T-helper 9 cell (primary cell): ENCODE results near the gene MAPKBP1.

Experiments used
- DNase-seq: peaks from one replicate; pipeline ENCODE4 v3.0.0-alpha.2; 2020

MAPKBP1 gene

DNA sequence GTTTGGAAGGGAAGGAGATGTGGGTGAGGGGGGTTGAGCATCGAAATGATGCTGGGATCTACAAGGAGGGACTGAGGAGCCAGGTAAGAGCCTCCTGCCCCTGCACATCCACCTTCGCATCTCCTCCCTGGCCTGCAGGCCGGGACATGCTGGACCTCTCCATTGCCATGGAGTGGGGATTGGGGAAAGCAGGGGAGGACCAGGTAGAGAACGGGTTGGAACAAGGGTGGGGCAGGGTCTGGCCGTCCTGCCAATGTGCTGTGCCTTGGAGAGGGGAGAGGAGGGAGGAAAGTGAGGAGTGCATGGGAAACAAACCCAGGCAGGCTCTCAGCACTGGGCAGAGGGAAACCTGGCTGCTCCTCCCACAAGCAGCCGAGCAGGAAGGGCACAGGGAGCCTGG is 74.9 kb downstream of the MAPKBP1 start:
- DNase-seq = no peak

GRCh38 chr15:41849861-41850260 is 75.6 kb downstream of the MAPKBP1 start:
- no peak for DNase-seq

GRCh38 chr15:41850482-41851166 is 76.3 kb downstream of the MAPKBP1 start:
- DNase-seq = no peak

- DNase-seq = no peak
Observed at GRCh38 chr15:41851167-41851523, 76.9 kb downstream of the MAPKBP1 start.

- DNase-seq = no peak
Observed at GRCh38 chr15:41851755-41852370, 77.6 kb downstream of the MAPKBP1 start.

DNA sequence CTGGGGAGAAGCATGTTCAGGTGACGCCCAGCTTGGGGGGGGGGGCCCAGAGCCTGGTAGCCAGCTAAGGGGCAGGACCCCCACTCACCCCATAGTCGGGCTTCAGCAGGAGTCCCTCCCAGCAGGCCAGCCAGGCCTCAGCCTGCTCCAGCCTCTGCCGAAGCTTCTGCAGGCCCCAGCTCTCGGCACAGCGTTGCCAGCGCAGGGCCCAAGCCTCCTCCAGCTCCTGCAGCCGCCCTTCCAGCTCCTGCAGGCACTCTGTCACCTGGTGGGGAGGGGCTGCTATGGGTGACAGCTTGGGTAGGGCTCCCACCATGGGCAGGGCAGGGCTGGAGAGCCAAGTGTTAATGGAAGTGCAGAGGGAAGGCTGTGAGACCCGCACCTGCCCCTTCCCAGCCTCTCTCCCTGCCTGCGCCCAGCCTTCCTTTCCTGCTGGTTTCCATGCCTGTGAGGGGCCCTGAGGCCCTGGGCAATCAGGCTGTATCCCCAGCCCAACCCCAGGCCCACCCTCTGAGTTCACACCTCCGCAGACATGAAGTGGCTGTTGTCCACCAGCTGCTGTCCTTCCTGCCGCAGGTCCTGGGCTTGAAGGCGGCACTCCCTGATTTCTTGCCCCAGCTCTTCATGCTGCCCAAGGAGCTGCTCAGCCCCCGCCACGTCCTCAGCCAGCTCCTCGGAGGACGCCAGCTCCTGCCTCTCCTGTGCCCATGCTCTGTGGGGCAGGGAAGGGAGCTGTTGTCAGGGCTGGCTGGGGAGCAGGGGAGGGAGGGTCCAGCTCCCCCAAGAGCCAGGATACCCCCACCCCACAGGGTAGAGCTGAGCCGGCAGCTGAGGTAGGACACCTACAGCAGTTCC is 78.7 kb downstream of the MAPKBP1 start:
- no peak for DNase-seq

DNA sequence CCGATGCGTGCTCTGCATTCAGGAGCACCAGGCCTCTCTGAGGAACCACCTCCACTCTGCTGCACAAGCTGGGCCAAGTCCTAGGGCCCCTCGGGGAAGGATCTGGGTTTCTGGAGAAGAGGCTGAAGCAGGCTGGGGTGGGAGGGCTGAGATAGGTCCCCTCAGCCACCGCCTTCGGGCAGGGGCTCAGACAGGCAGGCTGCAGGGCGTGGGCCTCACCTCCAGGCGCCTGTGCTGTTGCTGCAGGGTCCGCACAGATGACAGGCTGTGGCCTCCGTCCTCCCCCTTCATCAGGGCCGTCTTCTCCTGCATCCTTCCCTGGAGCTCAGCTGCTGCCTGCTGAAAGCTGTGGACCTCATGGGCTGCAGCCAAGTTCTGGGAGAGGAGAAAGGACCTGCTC is 79.5 kb downstream of the MAPKBP1 start:
- DNase-seq = no peak

DNA sequence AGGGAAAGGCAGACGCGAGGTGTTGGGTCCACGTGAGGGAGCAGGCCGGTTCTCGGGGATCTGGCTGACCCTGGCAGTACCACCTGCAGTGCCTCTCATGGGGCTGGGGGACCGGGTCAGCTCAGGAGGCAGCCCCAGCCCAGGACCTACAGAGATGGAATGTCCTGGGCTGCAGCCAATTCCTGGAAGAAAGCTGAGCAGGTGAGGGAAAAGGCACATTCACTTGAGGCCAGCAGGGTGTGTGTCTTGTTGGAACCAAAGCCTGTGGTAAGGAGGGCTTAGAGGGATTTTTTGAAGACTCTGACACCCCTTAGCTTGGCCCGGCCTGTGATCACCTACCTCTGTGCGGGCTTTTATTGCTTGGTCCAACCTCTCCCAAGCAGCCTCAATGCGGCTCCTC is 80.2 kb downstream of the MAPKBP1 start:
- no peak for DNase-seq

DNA sequence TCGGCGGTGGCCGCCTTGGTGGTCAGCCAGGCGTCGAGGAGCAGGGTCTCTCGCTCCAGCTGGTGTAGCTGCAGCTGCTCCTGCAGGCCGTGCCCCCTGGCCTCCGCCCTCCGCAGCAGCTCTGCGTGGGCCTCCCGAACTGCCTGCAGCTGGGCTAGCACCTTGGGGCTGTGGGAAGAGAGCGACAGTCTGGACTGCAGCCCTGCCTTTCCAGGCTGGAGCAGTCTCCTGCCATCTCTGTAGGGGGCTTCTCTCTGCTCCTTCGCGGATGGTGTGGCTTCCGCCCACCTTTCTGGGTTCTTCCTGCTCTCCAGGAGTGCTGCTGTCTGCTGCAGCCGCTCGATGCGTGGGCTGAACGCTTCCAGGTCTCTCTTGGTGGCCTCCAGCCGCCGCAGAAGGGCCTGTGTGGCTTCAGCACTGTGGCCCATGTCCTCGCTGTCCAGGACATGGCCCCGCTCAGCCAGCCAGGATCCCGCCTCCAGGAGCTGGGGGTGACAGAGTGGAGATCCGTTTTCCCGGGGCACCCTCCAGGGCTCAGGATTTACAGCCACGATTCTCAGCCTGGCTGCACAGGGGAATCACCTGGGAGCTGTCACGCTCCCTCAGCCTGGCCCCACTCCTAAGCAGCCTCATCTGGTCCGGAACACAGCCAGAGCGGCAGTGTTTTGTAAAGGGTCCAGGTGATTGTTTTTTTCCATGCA is 81.1 kb downstream of the MAPKBP1 start:
- DNase-seq = no peak

GRCh38 chr15:41856262-41856661 is 82.0 kb downstream of the MAPKBP1 start:
- no peak for DNase-seq

GRCh38 chr15:41856716-41857115 is 82.4 kb downstream of the MAPKBP1 start:
- DNase-seq = no peak

- no peak for DNase-seq
Observed at GRCh38 chr15:41857316-41857715, 83.0 kb downstream of the MAPKBP1 start.

DNA sequence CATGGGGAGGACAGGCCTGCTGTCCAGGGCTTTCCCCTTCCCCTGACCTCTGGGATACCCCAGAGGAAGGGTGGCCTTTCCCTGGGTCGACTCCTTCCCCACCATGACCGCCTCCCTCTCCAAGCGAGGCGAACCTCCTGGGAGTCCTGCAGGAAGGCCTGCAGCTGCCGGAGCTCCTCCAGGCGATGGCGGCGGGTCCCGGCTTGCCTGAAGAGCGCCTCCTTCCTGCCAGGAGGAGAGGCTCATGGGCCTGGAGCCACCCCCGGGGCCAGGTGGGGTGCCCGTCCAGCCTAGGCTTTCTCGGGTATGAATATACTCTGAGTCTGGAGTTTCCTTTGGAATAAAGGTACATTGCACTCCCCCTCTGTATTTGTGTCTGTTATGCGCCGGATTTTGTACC is 84.5 kb downstream of the MAPKBP1 start:
- no peak for DNase-seq

DNA sequence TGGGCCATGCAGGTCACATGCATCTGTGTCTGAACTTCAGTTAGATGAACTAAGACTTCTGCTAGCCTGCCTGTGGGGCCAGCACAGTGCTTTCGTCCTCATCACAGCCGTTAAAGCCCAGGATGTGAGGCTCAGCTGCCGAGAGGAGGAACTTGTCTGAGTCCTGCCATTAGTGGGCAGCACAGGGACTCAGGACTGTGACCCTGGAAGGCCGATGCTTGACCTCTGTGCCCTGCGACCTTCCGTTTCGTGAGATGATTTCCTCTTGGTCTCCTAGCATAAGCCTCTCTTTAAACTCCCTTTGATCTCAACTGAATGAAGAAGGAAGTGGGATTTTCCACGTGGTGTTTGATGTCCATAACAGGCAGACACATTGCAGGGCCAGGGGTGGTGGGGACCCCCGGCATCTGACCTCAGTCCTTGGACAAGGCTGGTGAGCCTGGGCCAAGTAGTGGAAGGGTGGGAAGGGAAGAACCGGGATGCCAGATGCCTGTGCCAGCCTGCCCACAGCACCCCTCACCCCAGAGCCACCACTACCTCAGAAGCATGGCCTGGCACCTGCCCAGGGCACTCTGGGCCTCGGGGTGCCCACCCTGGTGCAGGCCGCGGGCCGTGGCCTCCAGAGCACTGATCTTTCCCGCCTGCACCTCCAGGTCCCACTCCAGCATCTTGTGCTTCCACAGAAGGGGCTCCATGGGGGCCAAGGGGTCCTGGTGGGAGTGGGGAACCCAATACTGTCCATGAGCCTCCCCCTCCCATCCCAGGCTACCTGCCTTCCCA is 86.0 kb downstream of the MAPKBP1 start:
- no peak for DNase-seq

GRCh38 chr15:41861736-41862356 is 87.6 kb downstream of the MAPKBP1 start:
- no peak for DNase-seq

DNA sequence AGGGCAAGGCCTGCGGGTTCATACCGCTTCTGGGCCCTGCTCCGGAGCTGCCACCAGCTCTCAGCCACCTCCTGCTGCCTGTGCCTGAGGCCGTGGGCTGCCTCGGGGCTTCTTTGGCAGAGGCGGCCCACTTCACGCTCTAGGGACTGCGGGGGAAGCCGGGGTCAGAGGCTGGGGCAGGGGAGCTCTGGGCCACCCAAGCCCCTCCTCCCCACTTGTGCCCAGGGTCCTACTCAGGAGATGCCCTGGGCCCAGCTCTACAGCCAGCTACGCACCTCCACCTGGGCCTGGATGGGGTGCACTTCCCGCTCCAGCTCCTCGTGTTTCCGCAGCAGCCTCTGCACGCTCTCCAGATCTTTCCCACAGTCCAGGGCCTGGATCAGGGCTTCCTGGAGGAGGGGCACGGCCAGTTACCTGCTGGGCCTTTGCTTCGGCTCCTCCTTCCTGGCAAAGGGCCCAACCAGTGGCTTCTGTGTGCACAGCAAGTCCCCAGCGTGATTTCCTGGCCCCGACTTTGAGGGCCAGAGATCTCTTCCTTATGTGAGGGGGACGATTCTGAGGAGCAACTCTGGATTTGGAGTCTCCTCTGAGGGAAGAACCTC is 88.3 kb downstream of the MAPKBP1 start:
- DNase-seq = no peak

GRCh38 chr15:41865490-41866055 is 91.3 kb downstream of the MAPKBP1 start:
- DNase-seq = no peak

DNA sequence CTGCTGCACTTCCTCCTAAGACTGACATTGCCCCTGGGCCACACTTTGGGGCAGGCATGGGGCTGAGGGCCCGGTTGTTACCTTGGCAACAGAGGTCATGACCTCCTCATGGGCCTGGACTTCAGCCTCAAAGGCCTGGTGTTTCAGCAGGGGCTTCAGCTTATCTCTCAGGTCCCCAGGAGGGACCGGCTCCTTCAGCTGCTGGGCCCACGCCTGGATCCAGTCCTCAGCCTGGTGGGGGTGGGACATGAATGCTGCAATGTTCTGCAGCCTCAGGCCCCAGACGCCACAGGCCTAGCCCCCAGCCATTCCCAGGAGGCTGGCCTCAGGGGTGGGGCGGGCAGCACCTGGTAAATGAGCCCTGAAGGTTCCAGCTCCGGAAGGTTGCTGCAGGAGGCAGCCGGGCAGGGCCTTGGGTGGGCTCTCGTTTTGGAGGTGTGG is 92.0 kb downstream of the MAPKBP1 start:
- no peak for DNase-seq

- DNase-seq = no peak
Observed at GRCh38 chr15:41866872-41867579, 92.7 kb downstream of the MAPKBP1 start.

- DNase-seq = no peak
Observed at GRCh38 chr15:41868321-41868720, 94.0 kb downstream of the MAPKBP1 start.
